ENCODE results near the gene NRARP. TPM values are rescaled to one million over a fixed set of nuclear protein-coding genes. Genes with fewer than 3 reads are reported as not detected.

Gene NRARP
- total and polyA plus RNA-seq, 2 of the 13 experiments (the other 11 are each of a cell fraction or from before 2014, with no cell fraction given): 0.22 to 0.46 TPM

- ATAC-seq (no peak), DNase-seq (ENCODE audit: low spot score) (no peak), FAIRE-seq (no peak)
- peaks cover 37% of the 10 kb centered on the region for H3K4me1 ChIP-seq (ENCODE audit: insufficient read depth, low read length)
- no peak overlapping the region for H3K27ac ChIP-seq (ENCODE audit: extremely low read length, insufficient read depth, low read length)
- H3K36me3 ChIP-seq (replicated peaks in 1 of 2; ENCODE audit: control insufficient read depth in 1 of 2, insufficient read depth in 2 of 2, low read length in 2 of 2): peaks cover 11 to 17% of the 10 kb centered on the region in 2 experiments; a peak in 4 of 5 replicates
- H3K27me3 ChIP-seq (ENCODE audit: control insufficient read depth in 1 of 2, insufficient read depth in 2 of 2, low read length in 2 of 2): no peaks in the 10 kb centered on the region; a peak in 1 of 5 replicates
- 0 out of 2 replicates have a peak overlapping the region, but pooled peaks have one; percentile 15 for H3K9ac ChIP-seq (ENCODE audit: insufficient read depth, low read depth, low read length)
- no peak overlapping the region for H2AFZ ChIP-seq (ENCODE audit: low read length)
- in situ Hi-C loops (cut with HindIII; ENCODE audit: extremely low pct_ligation_motif_present, low pct_unique_long_range_greater_than_20kb) (no loop called here), intact Hi-C loops (cut with micrococcal nuclease; ENCODE audit: unreplicated experiment) (no loop called here)
- CTCF ChIA-PET (ENCODE audit: low intra/inter-chr PET ratio, low total read pairs): no interaction called here
- TF ChIP-seq ZNF687 (CRISPR knock-in tag; IDR thresholded peaks at IDR 0.05): no peak
- no peak for TF ChIP-seq ZBTB4 (CRISPR knock-in tag; IDR thresholded peaks at IDR 0.05; ENCODE audit: borderline replicate concordance)
- TF ChIP-seq RNF219 (CRISPR knock-in tag; IDR thresholded peaks at IDR 0.05): no peak
- no peak for TF ChIP-seq ZFP36L2 (CRISPR knock-in tag; IDR thresholded peaks at IDR 0.05)
- TF ChIP-seq MAZ (IDR thresholded peaks at IDR 0.05; ENCODE audit: borderline replicate concordance, low read depth, low read length): no peak
- TF ChIP-seq MAZ (CRISPR knock-in tag; IDR thresholded peaks at IDR 0.05; ENCODE audit: low read depth): no peak
- no peak for TF ChIP-seq FOSL1 (CRISPR knock-in tag; IDR thresholded peaks at IDR 0.05; ENCODE audit: borderline replicate concordance)
- TF ChIP-seq ZBTB33 (CRISPR knock-in tag; IDR thresholded peaks at IDR 0.05): peak; percentile 80
- no TSS peak for BruUV-seq (replicated peaks)
- H3K4me3 ChIP-seq (replicated peaks in 1 of 3; ENCODE audit: insufficient read depth in 1 of 3, low read depth in 2 of 3, low read length in 3 of 3): peak overlapping the region in 2 of 3 experiments; percentile 91 to 98; a peak in 4 of 6 replicates
- WGBS (ENCODE audit: low lambda C conversion rate): 96% methylated on average over 15 of the region's 15 CpGs
- H4K20me1 ChIP-seq (ENCODE audit: insufficient read depth, low read length): no peaks in the 10 kb centered on the region
- no peaks in the 10 kb centered on the region for H3K9me3 ChIP-seq (ENCODE audit: low read length)
- peak overlapping the region; percentile 91 for H3K4me2 ChIP-seq (ENCODE audit: low read depth, low read length)
- POLR2A ChIA-PET: interaction anchor here (4.9 to 14.2 kb wide), 2 partner anchors 14 to 20 kb away, joined by 52 to 317 read pairs; partner anchors contain the start of genes TOR4A and TUBB4B
- H3K79me2 ChIP-seq (ENCODE audit: insufficient read depth, low read length): peaks cover 18% of the 10 kb centered on the region
Measured at GRCh38 chr9:137256856-137257255, 45.2 kb downstream of the NRARP start.
